Measurements from ENCODE around the gene NRF1. TPM values are rescaled to one million over a fixed set of nuclear protein-coding genes. Genes with fewer than 3 reads are reported as not detected.
"Not testable (repeated sequence)": the region's sequence is repeated elsewhere in the genome, so short reads cannot be mapped to it uniquely, and the experiment has no call there.

Gene NRF1
- total RNA-seq, 1 donor from 2014 or later: 25.6 TPM

DNA sequence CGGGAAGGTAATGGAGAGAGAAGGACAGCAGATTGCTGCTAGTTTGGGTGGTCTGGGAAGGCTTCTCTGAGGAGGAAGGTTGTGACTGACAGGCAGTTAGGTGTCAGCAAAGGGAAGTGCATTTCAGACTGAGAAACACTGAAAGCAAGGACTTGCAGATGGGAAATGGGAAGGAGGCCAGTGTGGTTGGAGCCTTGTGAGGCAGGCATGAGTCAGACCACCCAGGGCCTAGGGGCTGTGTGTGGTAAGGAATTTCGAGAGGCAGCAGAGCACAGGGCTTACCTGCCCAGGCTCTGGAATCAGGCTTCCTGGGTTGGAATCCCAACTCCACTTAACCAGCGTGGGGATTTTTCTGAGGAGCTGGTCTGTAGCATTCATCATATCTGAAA is 53.5 kb downstream of the NRF1 start:
- Mint-ChIP-seq H3K9me3 (peaks cover 9% of the 10 kb centered on the region), H3K27ac (no peak overlapping the region), H3K27me3 (no peaks in the 10 kb centered on the region), H3K36me3 (peaks cover 25% of the 10 kb centered on the region), H3K4me3 (no peak overlapping the region), H3K4me1 (ENCODE audit: unreplicated experiment) (no peaks in the 10 kb centered on the region)
- DNase-seq (ENCODE audit: extremely low spot score, unreplicated experiment): no peak
- TF ChIP-seq, protein P1, sequence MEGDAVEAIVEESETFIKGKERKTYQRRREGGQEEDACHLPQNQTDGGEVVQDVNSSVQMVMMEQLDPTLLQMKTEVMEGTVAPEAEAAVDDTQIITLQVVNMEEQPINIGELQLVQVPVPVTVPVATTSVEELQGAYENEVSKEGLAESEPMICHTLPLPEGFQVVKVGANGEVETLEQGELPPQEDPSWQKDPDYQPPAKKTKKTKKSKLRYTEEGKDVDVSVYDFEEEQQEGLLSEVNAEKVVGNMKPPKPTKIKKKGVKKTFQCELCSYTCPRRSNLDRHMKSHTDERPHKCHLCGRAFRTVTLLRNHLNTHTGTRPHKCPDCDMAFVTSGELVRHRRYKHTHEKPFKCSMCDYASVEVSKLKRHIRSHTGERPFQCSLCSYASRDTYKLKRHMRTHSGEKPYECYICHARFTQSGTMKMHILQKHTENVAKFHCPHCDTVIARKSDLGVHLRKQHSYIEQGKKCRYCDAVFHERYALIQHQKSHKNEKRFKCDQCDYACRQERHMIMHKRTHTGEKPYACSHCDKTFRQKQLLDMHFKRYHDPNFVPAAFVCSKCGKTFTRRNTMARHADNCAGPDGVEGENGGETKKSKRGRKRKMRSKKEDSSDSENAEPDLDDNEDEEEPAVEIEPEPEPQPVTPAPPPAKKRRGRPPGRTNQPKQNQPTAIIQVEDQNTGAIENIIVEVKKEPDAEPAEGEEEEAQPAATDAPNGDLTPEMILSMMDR (conservative IDR thresholded peaks at IDR 0.05): no peak

DNA sequence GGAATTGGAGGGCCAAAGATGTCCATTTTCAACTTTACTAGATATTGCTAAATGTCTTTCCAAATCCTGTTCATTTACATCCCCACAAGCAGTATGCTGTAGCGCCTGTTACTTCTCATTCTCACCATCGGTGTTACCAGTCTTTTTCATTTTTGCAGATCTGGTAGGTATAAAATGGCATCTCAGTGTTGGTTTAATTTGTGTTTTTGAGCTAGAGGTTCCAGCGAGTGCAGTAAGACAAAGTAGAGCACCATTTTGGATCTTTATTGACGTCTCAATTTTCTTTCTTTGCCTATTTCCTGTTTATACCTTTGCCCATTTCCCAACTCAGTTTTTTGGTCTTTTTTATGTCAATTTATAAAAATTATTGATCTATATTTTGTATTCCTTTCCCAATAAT is 55.6 kb downstream of the NRF1 start:
- no peaks in the 10 kb centered on the region for H3K9me3 Mint-ChIP-seq
- TF ChIP-seq, protein P1 (conservative IDR thresholded peaks at IDR 0.05): no peak
- peaks cover 7% of the 10 kb centered on the region for H3K36me3 Mint-ChIP-seq
- no peaks in the 10 kb centered on the region for H3K27me3 Mint-ChIP-seq
- H3K4me3 Mint-ChIP-seq: no peak overlapping the region
- no peak for DNase-seq (ENCODE audit: extremely low spot score, unreplicated experiment)
- H3K4me1 Mint-ChIP-seq (ENCODE audit: unreplicated experiment): no peaks in the 10 kb centered on the region
- no peak overlapping the region for H3K27ac Mint-ChIP-seq

DNA sequence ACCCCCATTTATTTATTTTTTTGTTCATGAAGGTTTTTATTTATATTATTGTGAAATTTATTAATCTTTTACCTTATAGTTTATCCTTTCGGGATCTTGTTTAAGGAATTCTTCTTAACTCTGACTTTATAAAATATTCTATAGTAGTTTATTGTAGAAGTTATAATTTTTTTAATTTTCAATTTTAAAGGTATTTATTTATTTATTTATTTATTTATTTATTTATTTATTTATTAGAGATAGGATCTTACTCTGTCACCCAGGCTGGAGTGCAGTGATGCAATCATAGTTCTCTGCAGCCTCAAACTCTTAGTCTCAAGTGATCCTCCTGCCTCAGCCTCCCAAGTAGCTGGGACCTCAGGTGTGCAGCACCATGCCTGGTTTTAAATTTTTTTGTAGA is 56.0 kb downstream of the NRF1 start:
- no peaks in the 10 kb centered on the region for H3K4me1 Mint-ChIP-seq (ENCODE audit: unreplicated experiment)
- no peak overlapping the region for H3K27ac Mint-ChIP-seq
- H3K36me3 Mint-ChIP-seq: peaks cover 4% of the 10 kb centered on the region
- no peaks in the 10 kb centered on the region for H3K9me3 Mint-ChIP-seq
- no peak for DNase-seq (ENCODE audit: extremely low spot score, unreplicated experiment)
- TF ChIP-seq, protein P1 (conservative IDR thresholded peaks at IDR 0.05): no peak
- H3K27me3 Mint-ChIP-seq: no peaks in the 10 kb centered on the region
- no peak overlapping the region for H3K4me3 Mint-ChIP-seq

DNA sequence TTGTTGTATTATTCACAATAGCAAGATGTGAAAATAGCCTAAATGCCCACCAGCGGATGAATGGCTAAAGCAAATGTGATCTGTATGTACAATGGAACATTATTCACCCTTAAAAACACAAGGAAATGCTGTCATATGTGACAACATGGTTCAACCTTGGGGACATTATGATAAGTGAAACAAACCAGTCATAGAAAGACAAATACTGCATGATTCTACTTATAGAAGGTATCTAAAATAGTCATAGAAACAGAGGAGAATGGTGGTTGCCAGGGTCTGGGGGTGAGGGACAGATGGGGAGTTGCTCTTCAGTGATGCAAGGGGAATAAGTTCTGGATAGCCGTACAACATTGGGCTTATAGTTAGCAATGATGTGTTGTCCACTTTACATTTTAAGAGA is 58.4 kb downstream of the NRF1 start:
- no peaks in the 10 kb centered on the region for H3K27me3 Mint-ChIP-seq
- peaks cover 5% of the 10 kb centered on the region for H3K36me3 Mint-ChIP-seq
- no peaks in the 10 kb centered on the region for H3K4me1 Mint-ChIP-seq (ENCODE audit: unreplicated experiment)
- H3K9me3 Mint-ChIP-seq: peaks cover 3% of the 10 kb centered on the region
- TF ChIP-seq, protein P1 (conservative IDR thresholded peaks at IDR 0.05): no peak
- no peak overlapping the region for H3K4me3 Mint-ChIP-seq
- no peak overlapping the region for H3K27ac Mint-ChIP-seq
- DNase-seq (ENCODE audit: extremely low spot score, unreplicated experiment): no peak

DNA sequence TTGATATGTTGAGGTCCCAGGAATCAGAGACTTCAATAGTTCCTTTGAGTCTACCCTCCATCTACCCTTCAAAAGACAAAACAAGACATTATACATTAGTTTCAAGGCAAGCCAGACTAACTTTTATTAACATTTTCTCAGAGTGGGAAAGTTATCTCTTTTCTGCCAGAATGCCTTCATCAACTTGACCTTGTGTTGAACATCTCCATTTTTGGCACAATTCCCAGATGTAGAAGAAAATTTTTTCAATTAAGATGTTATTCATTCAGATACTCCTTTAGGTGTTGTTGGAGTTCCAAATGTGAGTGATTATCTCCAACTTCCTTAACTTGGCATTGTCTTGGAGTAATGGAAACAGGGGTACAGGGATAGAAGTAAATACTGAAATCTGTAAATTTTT is 59.1 kb downstream of the NRF1 start:
- Mint-ChIP-seq H3K4me3 (no peak overlapping the region), H3K9me3 (peaks cover 9% of the 10 kb centered on the region), H3K27ac (no peak overlapping the region), H3K27me3 (no peaks in the 10 kb centered on the region), H3K36me3 (peaks cover 13% of the 10 kb centered on the region), H3K4me1 (ENCODE audit: unreplicated experiment) (no peaks in the 10 kb centered on the region)
- no peak for DNase-seq (ENCODE audit: extremely low spot score, unreplicated experiment)
- TF ChIP-seq, protein P1 (conservative IDR thresholded peaks at IDR 0.05): no peak

DNA sequence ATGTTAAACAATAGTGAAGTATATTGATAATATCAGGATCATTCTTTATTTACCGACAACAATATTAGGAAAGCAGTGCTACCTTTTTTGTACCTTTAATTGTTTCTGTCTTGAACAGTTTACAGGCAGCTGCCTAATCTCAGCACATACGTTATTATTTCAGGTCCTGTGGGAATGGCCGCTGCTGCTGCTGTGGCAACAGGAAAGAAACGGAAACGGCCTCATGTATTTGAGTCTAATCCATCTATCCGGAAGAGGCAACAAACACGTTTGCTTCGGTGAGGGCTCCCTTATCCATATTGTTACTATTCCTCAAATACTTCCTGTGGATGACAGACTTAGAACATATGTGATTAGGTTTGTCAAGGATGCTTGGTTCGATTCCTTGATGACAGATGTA is 59.7 kb downstream of the NRF1 start:
- H3K27me3 Mint-ChIP-seq: no peaks in the 10 kb centered on the region

DNA sequence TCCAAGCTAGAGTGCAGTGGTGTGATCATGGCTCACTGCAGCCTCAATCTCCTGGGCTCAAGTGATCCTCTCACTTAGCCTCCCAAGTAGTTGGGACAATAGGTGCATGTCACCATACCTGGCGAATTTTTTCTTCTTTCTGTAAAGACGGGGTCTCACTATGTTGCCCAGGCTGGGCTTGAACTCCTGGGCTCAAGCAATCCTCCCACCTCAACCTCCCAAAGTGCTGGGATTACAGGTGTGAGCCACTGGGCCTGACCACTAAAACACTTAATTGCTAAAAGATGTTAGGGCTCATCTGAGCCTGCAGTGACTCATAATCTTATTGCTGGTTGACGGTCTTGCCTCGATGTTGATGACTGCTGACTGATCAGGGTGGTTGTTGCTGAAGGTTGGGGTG is 63.0 kb downstream of the NRF1 start:
- not testable (repeated sequence) for H3K4me3 Mint-ChIP-seq; H3K27ac Mint-ChIP-seq; H3K9me3 Mint-ChIP-seq; H3K4me1 Mint-ChIP-seq (ENCODE audit: unreplicated experiment); H3K27me3 Mint-ChIP-seq; DNase-seq (ENCODE audit: extremely low spot score, unreplicated experiment)
- peaks cover 39% of the 10 kb centered on the region for H3K36me3 Mint-ChIP-seq

More for the DNA sequence above, 59.7 kb downstream of the NRF1 start:
- Mint-ChIP-seq H3K36me3 (peaks cover 17% of the 10 kb centered on the region), H3K27ac (no peak overlapping the region), H3K4me3 (no peak overlapping the region), H3K9me3 (peaks cover 9% of the 10 kb centered on the region), H3K4me1 (ENCODE audit: unreplicated experiment) (no peaks in the 10 kb centered on the region)
- TF ChIP-seq, protein P1 (conservative IDR thresholded peaks at IDR 0.05): no peak
- no peak for DNase-seq (ENCODE audit: extremely low spot score, unreplicated experiment)
